GM19452 (cell line): Measurements from ENCODE around the gene ZNF467.

Source experiments
- ATAC-seq: cut with Tn5 transposase; IDR thresholded peaks from one replicate; pipeline ENCODE4 v1.9.1; 2021; ENCODE audit not compliant: unreplicated experiment

The ZNF467 gene

DNA sequence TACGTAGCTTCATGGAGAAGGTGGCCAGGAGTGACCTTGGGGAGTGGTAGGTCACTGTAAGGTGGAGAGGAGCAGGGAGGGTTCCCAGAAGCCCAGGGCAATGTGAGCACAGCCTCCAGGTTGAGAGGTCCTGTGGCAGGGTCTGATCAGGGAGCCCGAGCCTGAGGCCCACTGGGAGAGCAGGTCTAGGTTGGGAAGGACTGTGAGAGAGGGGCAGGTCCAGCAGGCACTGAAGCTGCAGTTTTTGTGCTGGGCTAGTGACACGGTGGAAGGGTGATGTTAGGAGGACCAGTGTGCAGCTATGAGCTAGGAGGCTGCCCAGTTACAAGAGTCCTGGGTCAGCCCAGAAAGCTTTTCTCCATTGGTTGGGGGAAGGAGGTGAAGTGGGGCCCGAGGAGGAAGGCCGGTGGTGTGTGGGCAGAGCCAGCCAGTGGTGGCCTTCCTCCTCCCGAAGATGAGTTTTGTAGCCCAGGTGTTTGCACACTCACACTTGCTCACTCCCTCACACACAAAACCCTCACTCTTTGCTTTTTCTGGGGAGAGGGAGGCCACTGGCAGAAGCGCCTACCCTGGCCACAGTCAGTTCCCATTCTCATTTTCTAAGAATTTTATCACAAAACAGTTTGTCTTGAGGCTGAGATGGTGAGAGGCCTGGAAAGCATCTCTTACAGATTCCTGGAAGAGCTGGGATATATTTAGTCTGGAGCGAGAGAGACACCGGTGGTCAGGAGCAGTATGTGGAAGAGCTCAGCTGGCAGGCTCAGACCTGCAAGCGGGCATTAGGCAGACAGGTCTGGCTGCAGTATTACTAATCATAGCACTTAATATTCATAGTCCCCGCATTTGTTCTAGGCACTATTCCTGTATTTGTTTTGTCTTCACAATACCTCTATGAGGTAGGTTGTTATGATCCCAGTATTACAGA is 57.1 kb downstream of the ZNF467 start:
- ATAC-seq, result no peak

DNA sequence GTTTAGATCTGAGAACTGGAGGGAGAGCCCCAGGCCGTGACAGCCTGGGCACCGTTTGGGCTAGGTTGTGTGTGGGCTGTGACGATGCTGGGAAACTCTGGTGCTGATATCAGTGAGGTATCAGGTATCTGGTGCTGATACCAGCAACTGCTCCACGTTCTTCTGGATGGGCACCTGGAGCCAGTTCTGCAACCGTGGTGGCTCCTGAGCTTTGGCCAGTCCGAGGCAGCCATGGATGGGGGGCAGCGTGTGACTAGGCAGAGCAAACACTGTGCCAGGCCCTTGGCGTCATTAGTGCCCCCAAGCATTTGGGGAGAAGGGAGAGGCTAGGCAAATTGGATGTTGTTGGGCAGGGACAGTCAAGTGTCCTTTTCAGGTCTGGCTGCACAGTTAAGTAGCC is 57.9 kb downstream of the ZNF467 start:
- ATAC-seq, result no peak

DNA sequence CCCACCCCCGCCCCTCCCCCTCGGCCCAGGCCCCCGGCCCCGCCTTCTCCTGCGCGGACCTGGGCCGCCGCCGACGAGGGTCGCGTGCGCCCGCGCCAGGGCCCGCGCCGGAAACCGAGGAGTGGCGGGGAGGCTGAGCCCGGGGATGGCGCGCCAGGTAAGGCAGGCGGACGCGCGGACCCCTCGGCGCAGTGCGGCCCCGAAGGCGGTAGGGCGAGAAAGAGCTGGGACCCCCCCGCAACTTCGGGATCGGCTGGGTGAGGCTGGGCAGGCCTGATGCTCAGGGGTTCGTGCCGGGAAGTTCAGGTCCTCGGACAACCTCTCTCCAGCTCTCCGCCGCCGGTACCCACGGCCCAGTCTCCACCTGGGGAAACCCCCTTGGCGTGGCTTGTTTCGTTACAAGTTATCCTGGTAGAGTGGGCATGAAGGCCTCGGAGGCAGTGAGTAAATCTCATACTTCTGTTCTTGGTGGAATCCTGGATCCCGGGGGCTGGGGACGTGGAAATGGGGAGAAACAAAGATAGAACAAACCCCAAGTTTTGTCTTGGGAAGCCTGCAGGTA is 58.4 kb downstream of the ZNF467 start:
- ATAC-seq, result peak; percentile 17
